ENCODE measurements around the gene GAPDHS. TPM values are rescaled to one million over a fixed set of nuclear protein-coding genes. Genes with fewer than 3 reads are reported as not detected.
A peak's percentile ranks its signal among the peaks of the same experiment; 100 is the strongest.

GAPDHS gene
- total RNA-seq, 1 experiment from 2014 or later = 0.07 TPM

- Histone ChIP-seq H3K27me3 (ENCODE audit: control insufficient read depth, insufficient read depth, low read length) (peaks cover 18% of the 10 kb centered on the region), H3K36me3 (replicated peaks; ENCODE audit: control insufficient read depth, insufficient read depth, low read length) (no peaks in the 10 kb centered on the region)
- DNase-seq = no peak
Measured at GRCh38 chr19:35554076-35554475, 20.8 kb downstream of the GAPDHS start.

GRCh38 chr19:35555301-35556005 is 22.2 kb downstream of the GAPDHS start:
- Histone ChIP-seq H3K36me3 (replicated peaks; ENCODE audit: control insufficient read depth, insufficient read depth, low read length) (no peaks in the 10 kb centered on the region), H3K4me3 (ENCODE audit: insufficient read depth, low read depth, low read length) (no peak overlapping the region), H3K27me3 (ENCODE audit: control insufficient read depth, insufficient read depth, low read length) (peaks cover 26% of the 10 kb centered on the region)
- DNase-seq = peak; percentile 93

More at GRCh38 chr19:35554076-35554475, 20.8 kb downstream of the GAPDHS start:
- H3K4me3 ChIP-seq (ENCODE audit: insufficient read depth, low read depth, low read length) = no peak overlapping the region

- Histone ChIP-seq H3K36me3 (replicated peaks; ENCODE audit: control insufficient read depth, insufficient read depth, low read length) (no peaks in the 10 kb centered on the region), H3K4me3 (ENCODE audit: insufficient read depth, low read depth, low read length) (no peak overlapping the region), H3K27me3 (ENCODE audit: control insufficient read depth, insufficient read depth, low read length) (peaks cover 29% of the 10 kb centered on the region)
- DNase-seq = no peak
Measured at GRCh38 chr19:35556025-35556590, 22.9 kb downstream of the GAPDHS start.

- Histone ChIP-seq H3K27me3 (ENCODE audit: control insufficient read depth, insufficient read depth, low read length) (peaks cover 29% of the 10 kb centered on the region), H3K36me3 (replicated peaks; ENCODE audit: control insufficient read depth, insufficient read depth, low read length) (no peaks in the 10 kb centered on the region), H3K4me3 (ENCODE audit: insufficient read depth, low read depth, low read length) (peak overlapping the region; percentile 60; the same call in 1 of the 2 replicates)
- no peak for DNase-seq
Measured at GRCh38 chr19:35556846-35557538, 23.7 kb downstream of the GAPDHS start.

DNA sequence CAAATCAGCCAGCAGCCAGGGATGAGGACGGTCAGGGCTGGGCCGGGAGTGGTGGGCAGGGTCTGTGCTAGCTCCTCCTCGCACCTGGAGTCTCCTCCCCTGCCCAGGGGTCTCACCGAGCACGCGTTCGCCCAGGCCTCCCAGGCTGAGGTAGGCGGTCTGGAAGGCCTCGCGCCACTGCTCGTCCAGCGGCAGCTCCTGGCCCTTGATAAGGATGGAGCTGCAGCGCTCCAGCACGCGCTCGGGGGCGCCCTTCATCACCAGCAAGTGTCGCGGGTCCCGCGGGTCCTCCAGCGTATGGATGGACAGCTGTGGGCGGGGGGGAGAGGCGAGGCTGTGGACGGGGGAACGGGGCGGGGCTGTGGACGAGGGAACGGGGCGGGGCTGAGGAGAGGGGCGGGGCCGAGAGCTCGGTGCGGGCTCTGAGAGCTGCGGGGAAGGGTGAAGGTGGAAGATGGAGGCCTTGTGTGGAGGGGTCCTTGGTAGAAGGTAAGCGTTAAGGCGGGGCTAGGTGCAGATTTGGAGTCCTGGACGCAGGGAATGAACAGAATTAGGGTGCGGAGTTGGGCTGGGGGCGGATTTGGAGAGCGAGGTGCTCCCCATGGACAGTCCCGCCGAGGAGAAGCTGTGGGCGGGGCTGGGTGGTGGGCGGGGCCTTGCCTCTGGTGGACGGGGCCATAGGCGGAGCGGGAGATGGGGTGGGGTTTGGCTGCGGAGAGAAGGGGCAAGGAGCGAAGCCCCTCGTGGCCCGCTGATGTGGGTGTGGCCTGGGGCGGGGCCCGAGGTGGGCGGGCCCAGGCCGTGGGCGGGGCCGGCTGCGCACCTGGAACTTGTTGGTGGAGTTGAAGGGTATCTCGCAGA is 24.5 kb downstream of the GAPDHS start:
- Histone ChIP-seq H3K4me3 (ENCODE audit: insufficient read depth, low read depth, low read length) (peak overlapping the region; percentile 60), H3K27me3 (ENCODE audit: control insufficient read depth, insufficient read depth, low read length) (peaks cover 29% of the 10 kb centered on the region), H3K36me3 (replicated peaks; ENCODE audit: control insufficient read depth, insufficient read depth, low read length) (no peaks in the 10 kb centered on the region)
- peak; percentile 99 for DNase-seq

- Histone ChIP-seq H3K4me3 (ENCODE audit: insufficient read depth, low read depth, low read length) (peak overlapping the region; percentile 45), H3K36me3 (replicated peaks; ENCODE audit: control insufficient read depth, insufficient read depth, low read length) (no peaks in the 10 kb centered on the region), H3K27me3 (ENCODE audit: control insufficient read depth, insufficient read depth, low read length) (peaks cover 29% of the 10 kb centered on the region)
- DNase-seq = no peak
Measured at GRCh38 chr19:35558400-35559280, 25.4 kb downstream of the GAPDHS start.

DNA sequence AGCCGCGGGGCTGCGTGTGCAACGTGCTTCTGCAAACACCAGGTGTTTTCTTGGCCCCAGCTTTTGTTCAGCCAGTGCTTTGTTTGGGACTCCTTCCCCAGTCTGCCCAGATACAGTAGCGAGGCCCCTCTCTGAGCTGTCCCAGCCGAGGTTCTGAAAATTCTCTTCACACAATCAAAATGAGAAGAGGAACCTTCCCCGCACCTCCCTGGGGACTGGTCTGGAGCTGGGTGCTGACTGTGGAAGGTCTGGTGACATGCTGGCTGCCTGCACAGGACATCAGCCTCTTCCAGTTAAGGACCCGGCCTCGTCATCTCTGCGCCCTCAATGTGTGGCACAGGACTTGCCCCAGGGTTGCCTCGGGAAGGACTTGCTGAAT is 26.0 kb downstream of the GAPDHS start:
- no peak overlapping the region for H3K4me3 ChIP-seq (ENCODE audit: insufficient read depth, low read depth, low read length)
- DNase-seq = no peak
- H3K27me3 ChIP-seq (ENCODE audit: control insufficient read depth, insufficient read depth, low read length) = peaks cover 29% of the 10 kb centered on the region
- H3K36me3 ChIP-seq (replicated peaks; ENCODE audit: control insufficient read depth, insufficient read depth, low read length) = no peaks in the 10 kb centered on the region

- Histone ChIP-seq H3K36me3 (replicated peaks; ENCODE audit: control insufficient read depth, insufficient read depth, low read length) (no peaks in the 10 kb centered on the region), H3K27me3 (ENCODE audit: control insufficient read depth, insufficient read depth, low read length) (peaks cover 29% of the 10 kb centered on the region), H3K4me3 (ENCODE audit: insufficient read depth, low read depth, low read length) (no peak overlapping the region)
- DNase-seq = no peak
Measured at GRCh38 chr19:35559781-35560180, 26.5 kb downstream of the GAPDHS start.

GRCh38 chr19:35560271-35560670 is 27.0 kb downstream of the GAPDHS start:
- no peak for DNase-seq
- H3K36me3 ChIP-seq (replicated peaks; ENCODE audit: control insufficient read depth, insufficient read depth, low read length) = no peaks in the 10 kb centered on the region
- H3K4me3 ChIP-seq (ENCODE audit: insufficient read depth, low read depth, low read length) = no peak overlapping the region
- H3K27me3 ChIP-seq (ENCODE audit: control insufficient read depth, insufficient read depth, low read length) = peaks cover 29% of the 10 kb centered on the region

DNA sequence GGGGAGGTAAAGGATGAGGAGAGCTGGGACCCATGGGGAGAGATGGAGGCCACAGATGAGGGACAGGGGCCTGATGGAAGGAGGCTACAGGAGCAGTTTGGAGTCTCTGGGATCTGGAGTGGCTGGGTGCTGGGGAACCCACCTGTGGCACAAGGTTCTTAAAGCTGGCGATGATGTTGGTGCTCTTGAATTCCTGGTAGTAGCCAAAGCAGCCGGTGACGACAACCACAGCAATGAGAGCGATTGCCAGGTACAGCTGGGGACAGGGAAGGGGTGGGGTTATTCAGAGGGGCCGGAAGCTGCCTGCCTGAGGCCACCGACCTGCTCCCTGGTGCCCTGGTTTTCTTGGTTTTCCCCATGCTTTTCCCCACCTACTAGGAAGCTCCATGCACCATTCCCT is 27.4 kb downstream of the GAPDHS start:
- Histone ChIP-seq H3K4me3 (ENCODE audit: insufficient read depth, low read depth, low read length) (no peak overlapping the region), H3K36me3 (replicated peaks; ENCODE audit: control insufficient read depth, insufficient read depth, low read length) (no peaks in the 10 kb centered on the region), H3K27me3 (ENCODE audit: control insufficient read depth, insufficient read depth, low read length) (peaks cover 29% of the 10 kb centered on the region)
- no peak for DNase-seq

GRCh38 chr19:35561436-35561835 is 28.2 kb downstream of the GAPDHS start:
- Histone ChIP-seq H3K27me3 (ENCODE audit: control insufficient read depth, insufficient read depth, low read length) (peaks cover 27% of the 10 kb centered on the region), H3K36me3 (replicated peaks; ENCODE audit: control insufficient read depth, insufficient read depth, low read length) (no peaks in the 10 kb centered on the region), H3K4me3 (ENCODE audit: insufficient read depth, low read depth, low read length) (no peak overlapping the region)
- DNase-seq = no peak

DNA sequence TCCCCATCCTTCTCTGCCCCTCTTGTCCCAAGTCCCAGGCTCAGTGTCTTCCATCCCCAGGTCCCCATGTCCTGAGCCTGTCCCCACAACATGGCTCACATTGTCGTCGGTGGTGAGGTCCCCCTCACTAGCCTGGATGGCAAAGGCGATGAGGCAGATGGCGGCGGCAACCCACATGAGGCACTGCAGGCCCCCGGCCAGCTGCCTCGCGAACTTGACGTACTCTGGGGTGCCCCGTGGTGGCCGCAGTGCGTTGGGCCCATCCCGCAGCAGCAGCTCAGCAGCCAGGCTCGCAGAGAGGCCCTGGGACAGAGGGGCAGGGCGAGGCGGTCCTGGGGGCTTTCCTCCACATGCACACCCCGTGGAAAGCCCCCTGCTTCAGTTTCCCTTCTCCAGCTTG is 29.1 kb downstream of the GAPDHS start:
- Histone ChIP-seq H3K27me3 (ENCODE audit: control insufficient read depth, insufficient read depth, low read length) (peaks cover 20% of the 10 kb centered on the region), H3K4me3 (ENCODE audit: insufficient read depth, low read depth, low read length) (no peak overlapping the region)

DNA sequence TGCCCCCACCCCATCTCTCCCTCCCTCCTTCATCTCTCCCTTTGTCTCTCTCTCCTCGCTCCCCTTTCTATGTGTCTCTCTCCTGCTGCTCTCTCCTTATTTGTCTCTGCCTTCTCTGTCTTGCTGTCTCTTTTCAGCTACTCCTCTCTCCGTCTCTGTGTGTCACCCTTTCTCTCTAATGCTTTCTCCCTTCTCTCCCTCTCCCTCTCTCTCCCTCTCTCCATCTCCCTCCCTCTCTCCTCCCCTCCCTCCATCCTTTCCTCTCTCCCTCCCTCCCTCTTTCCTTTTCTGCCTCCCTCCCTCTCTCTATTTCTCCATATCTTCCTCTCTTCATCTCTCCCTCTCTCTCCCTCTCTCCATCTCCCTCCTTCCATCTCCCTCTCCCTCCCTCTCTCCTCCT is 29.5 kb downstream of the GAPDHS start:
- no peak overlapping the region for H3K4me3 ChIP-seq (ENCODE audit: insufficient read depth, low read depth, low read length)
- no peak for DNase-seq
- H3K36me3 ChIP-seq (replicated peaks; ENCODE audit: control insufficient read depth, insufficient read depth, low read length) = no peaks in the 10 kb centered on the region
- H3K27me3 ChIP-seq (ENCODE audit: control insufficient read depth, insufficient read depth, low read length) = peaks cover 20% of the 10 kb centered on the region

More for the DNA sequence above, 29.1 kb downstream of the GAPDHS start:
- no peak for DNase-seq
- no peaks in the 10 kb centered on the region for H3K36me3 ChIP-seq (replicated peaks; ENCODE audit: control insufficient read depth, insufficient read depth, low read length)

Data from H7 (cell line).